DMS79 (cell line): Measurements from ENCODE around the gene ALPP.
A peak's percentile ranks its signal among the peaks of the same experiment; 100 is the strongest.
"Not testable (repeated sequence)": the region's sequence is repeated elsewhere in the genome, so short reads cannot be mapped to it uniquely, and the experiment has no call there.

Experiments used
- DNase-seq: peaks from one replicate; lab custom pipeline; 2025; lab: John Stamatoyannopoulos, UW

The ALPP gene

GRCh38 chr2:232341061-232341738 is 37.4 kb upstream of the ALPP start:
- no peak for DNase-seq

GRCh38 chr2:232341739-232342126 is 36.8 kb upstream of the ALPP start:
- DNase-seq: no peak

- no peak for DNase-seq
These were observed 35.7 kb upstream of the ALPP start for GRCh38 chr2:232342635-232343565.

GRCh38 chr2:232343821-232344220 is 34.7 kb upstream of the ALPP start:
- no peak for DNase-seq

GRCh38 chr2:232345251-232345650 is 33.3 kb upstream of the ALPP start:
- DNase-seq: no peak

- DNase-seq: no peak
These were observed 31.2 kb upstream of the ALPP start for GRCh38 chr2:232347369-232347768.

- no peak for DNase-seq
These were observed 29.6 kb upstream of the ALPP start for GRCh38 chr2:232348936-232349335.

GRCh38 chr2:232349546-232349945 is 29.0 kb upstream of the ALPP start:
- no peak for DNase-seq

GRCh38 chr2:232349946-232350635 is 28.5 kb upstream of the ALPP start:
- DNase-seq: no peak

- DNase-seq: peak; percentile 14
These were observed 27.5 kb upstream of the ALPP start for GRCh38 chr2:232350804-232351685.

GRCh38 chr2:232351686-232352510 is 26.7 kb upstream of the ALPP start:
- no peak for DNase-seq

GRCh38 chr2:232352511-232353091 is 25.9 kb upstream of the ALPP start:
- no peak for DNase-seq

- DNase-seq: no peak
These were observed 25.5 kb upstream of the ALPP start for GRCh38 chr2:232353096-232353495.

GRCh38 chr2:232353660-232354059 is 24.9 kb upstream of the ALPP start:
- DNase-seq: no peak

- DNase-seq: no peak
These were observed 24.5 kb upstream of the ALPP start for GRCh38 chr2:232354069-232354468.

- no peak for DNase-seq
These were observed 16.9 kb upstream of the ALPP start for GRCh38 chr2:232361646-232362045.

- DNase-seq: no peak
These were observed 16.2 kb upstream of the ALPP start for GRCh38 chr2:232362174-232362900.

- not testable (repeated sequence) for DNase-seq
These were observed 15.3 kb upstream of the ALPP start for GRCh38 chr2:232363064-232363783.
